K562 (cell line): ENCODE measurements around the gene TMEM107. TPM values are rescaled to one million over a fixed set of nuclear protein-coding genes. Genes with fewer than 3 reads are reported as not detected.
A peak's percentile ranks its signal among the peaks of the same experiment; 100 is the strongest.

Experiments
- DLX4 ChIP-seq: fragments of 250-450 bp; sonication (Bioruptor Pico); IDR thresholded peaks from 2 replicates; pipeline ENCODE4 v1.6.1; 2021; ENCODE audit warnings: mild to moderate bottlenecking
- E2F3 ChIP-seq: fragments of 250-450 bp; sonication (Bioruptor Pico); IDR thresholded peaks from 2 replicates; pipeline ENCODE4 v1.4.0; 2020; ENCODE audit warnings: mild to moderate bottlenecking
- ELF1 ChIP-seq: fragments of 200-800 bp; sonication (Bioruptor generic); IDR thresholded peaks from 2 replicates; pipeline ENCODE4 v1.6.1; 2016; ENCODE audit warnings: missing genetic modification characterization, missing compliant biosample characterization
- GATAD2A ChIP-seq: fragments of 450-650 bp; IDR thresholded peaks from 2 replicates; pipeline ENCODE4 v1.6.1; 2017
- HNRNPLL ChIP-seq: fragments of 200-400 bp; formaldehyde crosslinking; IDR thresholded peaks from 2 replicates; pipeline ENCODE4 v1.6.1; 2017; ENCODE audit warnings: low read length, low read depth, mild to moderate bottlenecking; ENCODE audit not compliant: poor library complexity, severe bottlenecking
- HOMEZ ChIP-seq: fragments of 250-450 bp; sonication (Bioruptor Pico); IDR thresholded peaks from 2 replicates; pipeline ENCODE4 v1.4.0; 2020; ENCODE audit warnings: mild to moderate bottlenecking, moderate library complexity
- MBD2 ChIP-seq: sonication (generic); IDR thresholded peaks from 2 replicates; pipeline ENCODE4 v1.6.1; 2016; ENCODE audit warnings: low read depth, borderline replicate concordance
- NCOA6 ChIP-seq: fragments of 450-650 bp; IDR thresholded peaks from 2 replicates; pipeline ENCODE4 v1.6.1; 2017; ENCODE audit warnings: mild to moderate bottlenecking
- NFE2L1 ChIP-seq: fragments of 450-650 bp; IDR thresholded peaks from 2 replicates; pipeline ENCODE4 v1.6.1; 2016; ENCODE audit warnings: missing genetic modification characterization, low read depth, mild to moderate bottlenecking, missing compliant biosample characterization, moderate library complexity, borderline replicate concordance
- NKRF ChIP-seq: fragments of 450-650 bp; IDR thresholded peaks from 2 replicates; pipeline ENCODE4 v1.6.1; 2016; ENCODE audit warnings: borderline replicate concordance
- NR2C1 ChIP-seq, 2 experiments: fragments of 450-650 bp; IDR thresholded peaks; 2 replicates each; pipeline ENCODE4 v1.6.1; 2017; ENCODE audit warnings: mild to moderate bottlenecking in 2 of 2, antibody characterized with exemption in 1 of 2, inconsistent platforms in 1 of 2, missing compliant biosample characterization in 1 of 2, missing genetic modification characterization in 1 of 2
- POU5F1 ChIP-seq: fragments of 150-350 bp; IDR thresholded peaks from 2 replicates; pipeline ENCODE4 v1.6.1; 2014; ENCODE audit warnings: borderline replicate concordance, low read length, low read depth, mild to moderate bottlenecking; ENCODE audit not compliant: partially characterized antibody
- PRDM10 ChIP-seq: fragments of 450-650 bp; IDR thresholded peaks from 2 replicates; pipeline ENCODE4 v1.6.1; 2018; ENCODE audit not compliant: partially characterized antibody
- RBFOX2 ChIP-seq: fragments of 200-400 bp; formaldehyde crosslinking; IDR thresholded peaks from 2 replicates; pipeline ENCODE4 v1.6.1; 2017; ENCODE audit warnings: low read depth, mild to moderate bottlenecking, low read length, moderate library complexity
- SNAPC5 ChIP-seq: fragments of 250-450 bp; sonication (Bioruptor Pico); IDR thresholded peaks from 2 replicates; pipeline ENCODE4 v1.8.0; 2021; ENCODE audit warnings: moderate library complexity, mild to moderate bottlenecking, inconsistent platforms
- SRF ChIP-seq, 2 experiments: fragments of 250-450, 450-650 bp in 1 of 2; sonication (Bioruptor Pico) in 1 of 2; sonication (generic) in 1 of 2; formaldehyde crosslinking; IDR thresholded peaks; 2 replicates each; pipeline versions ENCODE4 v1.5.0 to v1.5.1; 2020 to 2022; ENCODE audit warnings: mild to moderate bottlenecking in 1 of 2, missing genetic modification reagents in 1 of 2
- TBP ChIP-seq: optimal IDR thresholded peaks from 2 replicates; pipeline ENCODE3; 2011; ENCODE audit warnings: low read depth, low read length, improper control_type of control experiment
- ZNF175 ChIP-seq: fragments of 200-800 bp; sonication (Bioruptor generic); IDR thresholded peaks from 2 replicates; pipeline ENCODE4 v1.6.1; 2016; ENCODE audit warnings: low read depth, mild to moderate bottlenecking, missing genetic modification characterization, missing compliant biosample characterization
- ZNF507 ChIP-seq: conservative IDR thresholded peaks from 2 replicates; pipeline ENCODE4 v1.6.1; 2017; ENCODE audit warnings: missing genetic modification characterization, missing compliant biosample characterization
- polyA plus RNA-seq, 8 experiments: library from polyadenylated mRNA; depleted of rRNA in 4 of 8; stranded (reverse) in 5 of 8; unstranded in 3 of 8; fragments of >200 nt; fragmentation: Nextera tagmentation in 2 of 8; fragmentation: Illumina TruSeq in 1 of 8; extraction: Ambion mirVana in 2 of 8; extraction: Trizol in 1 of 8; gene quantifications; 2 replicates each; pipeline versions ENCODE4 v1.2.1 to v1.2.3, GENCODE V29; 2011 to 2014; ENCODE audit warnings: inconsistent platforms in 1 of 8, missing spikeins in 1 of 8
- total RNA-seq, 7 experiments: library from RNA; depleted of rRNA in 6 of 7; stranded (reverse); fragments of >200 nt in 6 of 7; fragmentation: Illumina TruSeq in 2 of 7; extraction: Trizol in 2 of 7; gene quantifications; 2 replicates each; pipeline versions ENCODE4 v1.2.1 to v1.2.3, GENCODE V29; 2011 to 2021; ENCODE audit warnings: low replicate concordance in 1 of 7

Gene TMEM107
- total and polyA plus RNA-seq, 9 of the 15 experiments (the other 6 are each of a cell fraction or from before 2014, with no cell fraction given): 7.1 to 26.2 (median 16.9) TPM

- TF ChIP-seq PRDM10 (peak; percentile 77), ELF1 (tag) (0 out of 2 replicates have a peak, but pooled peaks have one; percentile 45), HOMEZ (CRISPR knock-in tag) (no peak), ZNF175 (CRISPR knock-in tag) (no peak), NFE2L1 (tag) (no peak), HNRNPLL (peak; percentile 99), TBP (peak; percentile 73), RBFOX2 (peak; percentile 82), MBD2 (peak; percentile 96), ZNF507 (tag) (no peak), SRF (CRISPR knock-in tag; IDR thresholded peaks at IDR 0.05) (0 out of 4 replicates have a peak, but pooled peaks of 1 of the 2 experiments have one; percentile 29), DLX4 (CRISPR knock-in tag) (no peak), SNAPC5 (no peak), NCOA6 (no peak), E2F3 (no peak), POU5F1 (no peak), NR2C1 (IDR thresholded peaks at IDR 0.05) (peak; percentile 87), NR2C1 (tag; IDR thresholded peaks at IDR 0.05) (peak; percentile 84), NKRF (peak; percentile 91; the same call in 1 of the 2 replicates), GATAD2A (no peak)
Measured at GRCh38 chr17:8156246-8156992, 19.8 kb downstream of the TMEM107 start (continued).
